HepG2 (cell line): ENCODE data around the gene PPFIA4. TPM values are rescaled to one million over a fixed set of nuclear protein-coding genes. Genes with fewer than 3 reads are reported as not detected.

Experiments used
- ATAC-seq: fragments of 200-7000 bp; cut with Tn5 transposase; 3 replicates; pipeline ENCODE4 v1.9.1; 2020; ENCODE audit warnings: mild to moderate bottlenecking, moderate library complexity
- BruUV-seq: library from RNA; stranded (reverse); fragments of 400-500 nt; replicated peaks from 2 replicates; lab custom pipeline; 2021; lab: Mats Ljungman, UMichigan
- CTCF ChIA-PET: fragments of 300-600 bp; formaldehyde crosslinking; extraction: SDS; loops from one replicate; lab custom pipeline; 2021; ENCODE audit warnings: low total read pairs, inconsistent platforms, low intra/inter-chr PET ratio; lab: Yijun Ruan, JAX
- POLR2A ChIA-PET: fragments of 350-600 bp; sonication (Branson Sonifier 250); formaldehyde crosslinking; loops from one replicate; lab custom pipeline; 2020; ENCODE audit warnings: antibody characterized with exemption, inconsistent platforms; lab: Yijun Ruan, JAX
- DNase-seq: peaks from one replicate; pipeline ENCODE4 v3.0.0-alpha.2; 2015; ENCODE audit warnings: low spot score
- FAIRE-seq: peaks from 3 replicates; lab custom pipeline; 2011; peaks lifted over from hg19 to GRCh38; lab: Jason Lieb, UNC
- H2AFZ ChIP-seq: one replicate; pipeline ENCODE4 v1.6.1; 2011; ENCODE audit warnings: low read length, inconsistent platforms
- H3K27ac ChIP-seq: fragments of 300-600 bp; 3 replicates; pipeline ENCODE4 v1.8.0; 2011; ENCODE audit warnings: mixed run types, mild to moderate bottlenecking, mixed read lengths, low read length, inconsistent platforms; ENCODE audit not compliant: insufficient read depth; ENCODE audit errors: extremely low read length
- H3K27me3 ChIP-seq, 2 experiments: fragments of 200-600 bp in 1 of 2; 2 replicates in 1 of 2; 3 replicates in 1 of 2; pipeline versions ENCODE4 v1.6.0 to v1.8.0; 2011; ENCODE audit warnings: low read length in 2 of 2, mild to moderate bottlenecking in 2 of 2, moderate library complexity in 2 of 2, inconsistent platforms in 1 of 2; ENCODE audit not compliant: insufficient read depth in 2 of 2, control insufficient read depth in 1 of 2
- H3K36me3 ChIP-seq, 2 experiments: fragments of 200-600 bp in 1 of 2; replicated peaks in 1 of 2; 2 replicates in 1 of 2; 3 replicates in 1 of 2; pipeline versions ENCODE4 v1.5.1 to v1.8.0; 2011; ENCODE audit warnings: low read length in 2 of 2, inconsistent platforms in 1 of 2; ENCODE audit not compliant: insufficient read depth in 2 of 2, control insufficient read depth in 1 of 2
- H3K4me1 ChIP-seq: 2 replicates; pipeline ENCODE4 v1.5.1; 2012; ENCODE audit warnings: low read length, inconsistent platforms; ENCODE audit not compliant: insufficient read depth
- H3K4me2 ChIP-seq: 2 replicates; pipeline ENCODE4 v1.6.0; 2011; ENCODE audit warnings: low read depth, low read length, inconsistent platforms
- H3K4me3 ChIP-seq, 3 experiments: fragments of 200-600 bp in 1 of 3; sonication (generic), shearing (Covaris generic) in 1 of 3; replicated peaks in 1 of 3; 2 replicates each; pipeline ENCODE4 v1.5.1; 2011 to 2016; ENCODE audit warnings: low read length in 3 of 3, inconsistent platforms in 2 of 3, low read depth in 2 of 3, mild to moderate bottlenecking in 2 of 3, control low read depth in 1 of 3, mixed read lengths in 1 of 3; ENCODE audit not compliant: insufficient read depth in 1 of 3
- H3K79me2 ChIP-seq: one replicate; pipeline ENCODE4 v1.6.1; 2011; ENCODE audit warnings: low read length, inconsistent platforms; ENCODE audit not compliant: insufficient read depth
- H3K9ac ChIP-seq: 2 replicates; pipeline ENCODE4 v1.6.0; 2011; ENCODE audit warnings: mild to moderate bottlenecking, low read depth, low read length, inconsistent platforms; ENCODE audit not compliant: insufficient read depth
- H3K9me3 ChIP-seq: 2 replicates; pipeline ENCODE4 v1.5.1; 2012; ENCODE audit warnings: mild to moderate bottlenecking, low read length
- H4K20me1 ChIP-seq: 2 replicates; pipeline ENCODE4 v1.6.0; 2011; ENCODE audit warnings: inconsistent platforms, mild to moderate bottlenecking, low read length, moderate library complexity; ENCODE audit not compliant: insufficient read depth
- BORCS8-MEF2B ChIP-seq: sonication (generic); formaldehyde crosslinking; IDR thresholded peaks from 2 replicates; pipeline ENCODE4 v1.8.0; 2022; ENCODE audit warnings: mild to moderate bottlenecking, missing genetic modification reagents
- KDM5B ChIP-seq: sonication (generic); formaldehyde crosslinking; IDR thresholded peaks from 2 replicates; pipeline ENCODE4 v1.4.0; 2020; ENCODE audit warnings: missing genetic modification reagents, mild to moderate bottlenecking, borderline replicate concordance
- TAF1 ChIP-seq: sonication (generic); formaldehyde crosslinking; IDR thresholded peaks from 2 replicates; pipeline ENCODE4 v1.4.0; 2020; ENCODE audit warnings: missing genetic modification reagents
- U2AF1 ChIP-seq: fragments of 200-400 bp; formaldehyde crosslinking; optimal IDR thresholded peaks from 2 replicates; pipeline ENCODE3; 2017; ENCODE audit warnings: mild to moderate bottlenecking, low read depth, low read length
- ZBTB21 ChIP-seq: sonication (generic); formaldehyde crosslinking; IDR thresholded peaks from 2 replicates; pipeline ENCODE4 v1.4.0; 2020; ENCODE audit warnings: missing genetic modification reagents
- ZNF496 ChIP-seq: sonication (generic); formaldehyde crosslinking; IDR thresholded peaks from 2 replicates; pipeline ENCODE4 v1.8.1; 2023; ENCODE audit warnings: mild to moderate bottlenecking, moderate library complexity, missing genetic modification reagents; ENCODE audit not compliant: insufficient replicate concordance
- ZNF563 ChIP-seq: sonication (generic); formaldehyde crosslinking; IDR thresholded peaks from 2 replicates; pipeline ENCODE4 v1.8.0; 2022; ENCODE audit warnings: mild to moderate bottlenecking, moderate library complexity, missing genetic modification reagents
- WGBS: methylation state at CpG from one replicate; pipeline ENCODE4 v1.1.6; 2017; ENCODE audit warnings: low lambda C conversion rate; 5-methylcytosine and 5-hydroxymethylcytosine counted together
- in situ Hi-C: cut with HindIII; loops from 2 replicates; pipeline ENCODE4 v1.10.0; 2017; ENCODE audit warnings: low pct_unique_long_range_greater_than_20kb; ENCODE audit not compliant: extremely low pct_ligation_motif_present
- intact Hi-C: fragments of 100-400 bp; cut with micrococcal nuclease; formaldehyde crosslinking; loops from one replicate; pipeline ENCODE4 v1.10.0; 2022; ENCODE audit not compliant: unreplicated experiment
- polyA plus RNA-seq, 8 experiments: library from polyadenylated mRNA; depleted of rRNA in 3 of 8; stranded (reverse) in 7 of 8; unstranded in 1 of 8; fragments of >200 nt; fragmentation: Illumina TruSeq in 4 of 8; extraction: Trizol in 4 of 8; gene quantifications; 2 replicates each; pipeline versions ENCODE4 v1.2.1 to v1.2.3, GENCODE V29; 2011 to 2016; ENCODE audit warnings: low read depth in 4 of 8, missing spikeins in 1 of 8, mixed read lengths in 1 of 8; ENCODE audit not compliant: insufficient read depth in 1 of 8
- total RNA-seq, 5 experiments: library from RNA; depleted of rRNA; stranded (reverse); fragments of >200 nt; fragmentation: Illumina TruSeq; extraction: Trizol; gene quantifications; 2 replicates each; pipeline ENCODE4 v1.2.3, GENCODE V29; 2016; ENCODE audit warnings: low read depth in 1 of 5
- TF ChIP-seq, protein P1 (sequence below): sonication (generic); formaldehyde crosslinking; IDR thresholded peaks from 2 replicates; pipeline ENCODE4 v1.4.0; 2020; ENCODE audit warnings: missing genetic modification reagents
- TF ChIP-seq, protein P2 (sequence below): sonication (generic); formaldehyde crosslinking; conservative IDR thresholded peaks from 2 replicates; pipeline ENCODE4 v1.8.0; 2022; ENCODE audit warnings: missing genetic modification reagents
- TF ChIP-seq, protein P3 (sequence below): sonication (generic); formaldehyde crosslinking; IDR thresholded peaks from 2 replicates; pipeline ENCODE4 v1.4.0; 2020; ENCODE audit warnings: mild to moderate bottlenecking, missing genetic modification reagents

PPFIA4 gene
- total and polyA plus RNA-seq, 2 of the 13 experiments (the other 11 are each of a cell fraction or from before 2014, with no cell fraction given), result 6.4 TPM; not detected in 1

DNA sequence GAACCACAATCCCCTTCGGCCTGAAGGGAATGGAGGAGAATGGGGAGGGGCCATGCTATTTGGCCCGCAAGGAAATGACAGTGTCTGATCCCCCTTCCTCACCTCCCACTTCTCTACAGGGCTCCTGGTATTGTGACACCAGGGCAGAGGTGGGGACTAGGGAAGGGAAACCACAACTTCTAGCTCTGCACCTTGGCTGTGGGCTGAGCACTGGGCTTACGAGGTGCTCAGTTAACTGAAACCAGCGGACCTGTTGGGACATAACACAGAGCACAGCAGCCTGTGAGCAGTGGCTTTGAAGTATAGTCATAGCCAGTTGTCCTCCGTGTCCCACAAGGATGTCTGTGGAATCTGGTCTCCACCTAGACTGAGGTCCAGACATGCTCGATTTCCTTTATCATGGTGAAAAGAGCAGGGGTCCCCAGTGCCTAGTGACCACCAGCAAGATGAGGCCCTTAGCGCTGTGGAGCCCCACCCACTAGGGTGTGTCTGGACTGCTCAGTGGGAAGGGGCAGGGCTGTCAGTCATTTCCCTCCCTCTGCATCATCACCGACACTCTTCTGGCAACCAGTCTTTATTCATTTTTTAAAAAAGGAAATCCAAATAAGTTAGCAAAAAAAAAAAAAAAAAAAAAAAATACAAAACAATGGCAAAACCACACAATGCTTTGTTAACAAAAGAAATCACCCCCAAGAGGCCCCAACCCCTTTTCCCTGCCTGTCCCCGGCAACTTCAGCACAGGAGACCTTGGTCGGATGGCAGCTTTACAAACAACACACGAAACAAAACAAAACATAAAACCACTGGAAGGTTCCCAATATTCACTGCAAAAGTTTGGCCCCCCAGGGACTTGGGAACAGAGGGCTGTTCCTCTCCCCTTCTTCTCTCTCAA, 56.5 kb downstream of the PPFIA4 start:
- POLR2A ChIA-PET, result no interaction called here
- intact Hi-C loops, result no loop called here
- in situ Hi-C loops, result no loop called here
- Histone ChIP-seq H3K9ac (no peak overlapping the region), H2AFZ (no peak overlapping the region), H3K9me3 (no peaks in the 10 kb centered on the region), H3K4me3 (no peak overlapping the region), H3K79me2 (no peaks in the 10 kb centered on the region)
- TF ChIP-seq BORCS8-MEF2B (CRISPR knock-in tag) (no peak), ZBTB21 (CRISPR knock-in tag) (no peak), U2AF1 (no peak), ZNF563 (CRISPR knock-in tag) (no peak)
- TF ChIP-seq, all 625 proteins: peak for 0
- H4K20me1 ChIP-seq, result no peaks in the 10 kb centered on the region
- WGBS, result 26% methylated on average over 11 of the region's 11 CpGs
- no TSS peak for BruUV-seq
- H3K27ac ChIP-seq, result no peak overlapping the region
- H3K4me2 ChIP-seq, result no peak overlapping the region
- no peaks in the 10 kb centered on the region for H3K4me1 ChIP-seq
- CTCF ChIA-PET, result no interaction called here
- ATAC-seq (no peak), DNase-seq (no peak), FAIRE-seq (no peak)
- H3K27me3 ChIP-seq, result peaks cover 4 to 33% of the 10 kb centered on the region in 2 experiments; a peak in 4 of 5 replicates
- no peaks in the 10 kb centered on the region for H3K36me3 ChIP-seq

DNA sequence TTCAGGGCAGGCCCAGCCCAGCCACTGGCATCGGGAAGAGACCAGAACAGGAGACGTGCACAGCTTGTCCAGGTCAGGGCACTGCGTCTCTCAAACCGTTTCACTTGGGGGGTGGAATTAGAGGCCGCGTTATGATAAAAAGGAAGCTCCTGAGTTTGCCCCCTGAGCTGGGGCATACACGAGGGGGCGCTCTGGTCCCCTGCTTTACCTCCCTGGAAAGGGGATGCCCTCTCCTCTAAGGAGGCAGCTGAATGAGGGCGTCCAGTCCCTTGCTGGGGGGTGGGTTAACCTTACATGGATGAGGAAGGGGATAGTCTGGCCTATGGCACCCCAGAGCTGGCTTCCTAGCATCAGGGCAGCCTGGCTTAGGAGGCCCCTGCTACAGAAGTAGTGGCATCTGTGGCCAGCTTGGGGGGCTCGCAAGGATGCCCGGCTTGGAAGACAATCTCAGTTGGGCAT, 57.2 kb downstream of the PPFIA4 start:
- Histone ChIP-seq H3K9ac (no peak overlapping the region), H3K4me1 (no peaks in the 10 kb centered on the region), H3K36me3 (no peaks in the 10 kb centered on the region), H3K79me2 (no peaks in the 10 kb centered on the region), H3K27ac (no peak overlapping the region), H3K27me3 (peaks cover 4 to 33% of the 10 kb centered on the region in 2 experiments; a peak in 4 of 5 replicates), H3K9me3 (no peaks in the 10 kb centered on the region), H4K20me1 (no peaks in the 10 kb centered on the region), H3K4me3 (no peak overlapping the region), H3K4me2 (no peak overlapping the region), H2AFZ (no peak overlapping the region)
- ATAC-seq (no peak), DNase-seq (no peak), FAIRE-seq (no peak)
- no TSS peak for BruUV-seq
- POLR2A ChIA-PET, result no interaction called here
- CTCF ChIA-PET, result no interaction called here
- intact Hi-C loops, result no loop called here
- in situ Hi-C loops, result no loop called here
- 47% methylated on average over 9 of the region's 11 CpGs for WGBS
- TF ChIP-seq, protein P1, sequence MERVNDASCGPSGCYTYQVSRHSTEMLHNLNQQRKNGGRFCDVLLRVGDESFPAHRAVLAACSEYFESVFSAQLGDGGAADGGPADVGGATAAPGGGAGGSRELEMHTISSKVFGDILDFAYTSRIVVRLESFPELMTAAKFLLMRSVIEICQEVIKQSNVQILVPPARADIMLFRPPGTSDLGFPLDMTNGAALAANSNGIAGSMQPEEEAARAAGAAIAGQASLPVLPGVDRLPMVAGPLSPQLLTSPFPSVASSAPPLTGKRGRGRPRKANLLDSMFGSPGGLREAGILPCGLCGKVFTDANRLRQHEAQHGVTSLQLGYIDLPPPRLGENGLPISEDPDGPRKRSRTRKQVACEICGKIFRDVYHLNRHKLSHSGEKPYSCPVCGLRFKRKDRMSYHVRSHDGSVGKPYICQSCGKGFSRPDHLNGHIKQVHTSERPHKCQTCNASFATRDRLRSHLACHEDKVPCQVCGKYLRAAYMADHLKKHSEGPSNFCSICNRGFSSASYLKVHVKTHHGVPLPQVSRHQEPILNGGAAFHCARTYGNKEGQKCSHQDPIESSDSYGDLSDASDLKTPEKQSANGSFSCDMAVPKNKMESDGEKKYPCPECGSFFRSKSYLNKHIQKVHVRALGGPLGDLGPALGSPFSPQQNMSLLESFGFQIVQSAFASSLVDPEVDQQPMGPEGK, result no peak
- TF ChIP-seq ZNF496 (CRISPR knock-in tag) (no peak), TAF1 (no peak), KDM5B (no peak)
- TF ChIP-seq, protein P2, sequence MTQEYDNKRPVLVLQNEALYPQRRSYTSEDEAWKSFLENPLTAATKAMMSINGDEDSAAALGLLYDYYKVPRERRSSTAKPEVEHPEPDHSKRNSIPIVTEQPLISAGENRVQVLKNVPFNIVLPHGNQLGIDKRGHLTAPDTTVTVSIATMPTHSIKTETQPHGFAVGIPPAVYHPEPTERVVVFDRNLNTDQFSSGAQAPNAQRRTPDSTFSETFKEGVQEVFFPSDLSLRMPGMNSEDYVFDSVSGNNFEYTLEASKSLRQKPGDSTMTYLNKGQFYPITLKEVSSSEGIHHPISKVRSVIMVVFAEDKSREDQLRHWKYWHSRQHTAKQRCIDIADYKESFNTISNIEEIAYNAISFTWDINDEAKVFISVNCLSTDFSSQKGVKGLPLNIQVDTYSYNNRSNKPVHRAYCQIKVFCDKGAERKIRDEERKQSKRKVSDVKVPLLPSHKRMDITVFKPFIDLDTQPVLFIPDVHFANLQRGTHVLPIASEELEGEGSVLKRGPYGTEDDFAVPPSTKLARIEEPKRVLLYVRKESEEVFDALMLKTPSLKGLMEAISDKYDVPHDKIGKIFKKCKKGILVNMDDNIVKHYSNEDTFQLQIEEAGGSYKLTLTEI (CRISPR knock-in tag), result no peak
- TF ChIP-seq, protein P3, sequence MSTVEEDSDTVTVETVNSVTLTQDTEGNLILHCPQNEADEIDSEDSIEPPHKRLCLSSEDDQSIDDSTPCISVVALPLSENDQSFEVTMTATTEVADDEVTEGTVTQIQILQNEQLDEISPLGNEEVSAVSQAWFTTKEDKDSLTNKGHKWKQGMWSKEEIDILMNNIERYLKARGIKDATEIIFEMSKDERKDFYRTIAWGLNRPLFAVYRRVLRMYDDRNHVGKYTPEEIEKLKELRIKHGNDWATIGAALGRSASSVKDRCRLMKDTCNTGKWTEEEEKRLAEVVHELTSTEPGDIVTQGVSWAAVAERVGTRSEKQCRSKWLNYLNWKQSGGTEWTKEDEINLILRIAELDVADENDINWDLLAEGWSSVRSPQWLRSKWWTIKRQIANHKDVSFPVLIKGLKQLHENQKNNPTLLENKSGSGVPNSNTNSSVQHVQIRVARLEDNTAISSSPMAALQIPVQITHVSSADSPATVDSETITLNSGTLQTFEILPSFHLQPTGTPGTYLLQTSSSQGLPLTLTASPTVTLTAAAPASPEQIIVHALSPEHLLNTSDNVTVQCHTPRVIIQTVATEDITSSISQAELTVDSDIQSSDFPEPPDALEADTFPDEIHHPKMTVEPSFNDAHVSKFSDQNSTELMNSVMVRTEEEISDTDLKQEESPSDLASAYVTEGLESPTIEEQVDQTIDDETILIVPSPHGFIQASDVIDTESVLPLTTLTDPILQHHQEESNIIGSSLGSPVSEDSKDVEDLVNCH (CRISPR knock-in tag), result no peak
